HFFc6 (cell line): ENCODE results near the gene PRKCH. TPM values are rescaled to one million over a fixed set of nuclear protein-coding genes. Genes with fewer than 3 reads are reported as not detected.

Experiments used
- DNase-seq: peaks from one replicate; pipeline ENCODE4 v3.0.0-alpha.2; 2018
- H3K27ac Mint-ChIP-seq: 2 replicates; pipeline ENCODE4 v1.8.0; 2020; ENCODE audit warnings: mild to moderate bottlenecking, mixed read lengths
- H3K27me3 Mint-ChIP-seq: 2 replicates; pipeline ENCODE4 v1.8.0; 2021; ENCODE audit warnings: mild to moderate bottlenecking, moderate library complexity, mixed read lengths; ENCODE audit not compliant: insufficient read depth
- H3K36me3 Mint-ChIP-seq: 2 replicates; pipeline ENCODE4 v1.8.0; 2021; ENCODE audit warnings: low read depth, mixed read lengths
- H3K4me1 Mint-ChIP-seq: 2 replicates; pipeline ENCODE4 v1.8.0; 2020; ENCODE audit warnings: low read depth, mixed read lengths
- H3K4me3 Mint-ChIP-seq: 2 replicates; pipeline ENCODE4 v1.8.0; 2020; ENCODE audit warnings: mild to moderate bottlenecking, moderate library complexity, mixed read lengths
- H3K9me3 Mint-ChIP-seq: 2 replicates; pipeline ENCODE4 v1.8.0; 2020; ENCODE audit warnings: mild to moderate bottlenecking, mixed read lengths
- CTCF ChIP-seq: fragments of 200-600 bp; sonication (generic); IDR thresholded peaks from 2 replicates; pipeline ENCODE4 v1.5.0; 2021; ENCODE audit warnings: antibody characterized with exemption, mild to moderate bottlenecking
- total RNA-seq, 6 experiments: library from RNA; stranded (reverse); fragmentation: NEBNext Ultra II Directional; extraction: Animal tissue kit (Norgen Biotek cat#: 25700); gene quantifications; 2 replicates in 1 of 6; 3 replicates in 5 of 6; pipeline ENCODE4 v1.2.3, GENCODE V29; 2021

The PRKCH gene
- total RNA-seq, 6 experiments from 2014 or later, result 0.17 to 1.2 (median 0.35) TPM

GRCh38 chr14:61501714-61502458, 180.5 kb downstream of the PRKCH start:
- H3K27ac Mint-ChIP-seq, result no peak overlapping the region
- DNase-seq, result no peak
- no peaks in the 10 kb centered on the region for H3K9me3 Mint-ChIP-seq
- peaks cover 2% of the 10 kb centered on the region for H3K27me3 Mint-ChIP-seq
- no peaks in the 10 kb centered on the region for H3K36me3 Mint-ChIP-seq
- TF ChIP-seq CTCF, result no peak
- peaks cover 11% of the 10 kb centered on the region for H3K4me1 Mint-ChIP-seq
- no peak overlapping the region for H3K4me3 Mint-ChIP-seq

DNA sequence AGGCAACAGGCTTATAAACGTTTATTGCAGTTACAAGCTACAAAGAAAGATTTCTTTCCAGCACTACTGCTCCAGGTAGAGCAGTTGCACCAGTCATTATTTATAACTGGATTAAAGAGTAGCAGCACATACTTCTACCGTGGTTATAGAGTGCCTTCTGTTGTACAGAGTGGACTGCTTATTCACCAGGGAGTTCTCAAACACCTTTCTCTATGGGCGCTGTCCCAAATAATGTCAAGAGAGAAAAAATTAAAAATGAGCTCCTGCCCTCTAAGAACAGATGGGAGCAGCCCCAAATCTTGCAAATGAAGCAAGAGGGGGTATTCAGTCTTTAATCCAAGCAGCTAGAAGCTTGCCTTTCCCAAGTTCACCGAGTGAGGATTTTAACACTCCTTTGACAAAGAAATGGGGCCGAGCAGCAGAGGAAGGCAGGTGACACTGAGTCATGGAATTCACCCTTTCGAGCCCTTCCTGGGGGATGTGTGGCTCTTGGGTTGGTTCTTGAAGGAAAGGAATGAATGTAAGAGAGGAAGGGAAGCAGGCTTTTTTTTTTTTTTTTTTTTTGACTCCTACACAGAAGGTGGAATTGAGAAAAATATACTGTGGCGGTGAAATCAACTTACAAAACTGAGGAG, 181.2 kb downstream of the PRKCH start:
- no peak overlapping the region for H3K27ac Mint-ChIP-seq
- no peak overlapping the region for H3K4me3 Mint-ChIP-seq
- no peak for DNase-seq
- no peak for TF ChIP-seq CTCF
- H3K36me3 Mint-ChIP-seq, result no peaks in the 10 kb centered on the region
- peaks cover 2% of the 10 kb centered on the region for H3K27me3 Mint-ChIP-seq
- H3K4me1 Mint-ChIP-seq, result peaks cover 11% of the 10 kb centered on the region
- no peaks in the 10 kb centered on the region for H3K9me3 Mint-ChIP-seq

DNA sequence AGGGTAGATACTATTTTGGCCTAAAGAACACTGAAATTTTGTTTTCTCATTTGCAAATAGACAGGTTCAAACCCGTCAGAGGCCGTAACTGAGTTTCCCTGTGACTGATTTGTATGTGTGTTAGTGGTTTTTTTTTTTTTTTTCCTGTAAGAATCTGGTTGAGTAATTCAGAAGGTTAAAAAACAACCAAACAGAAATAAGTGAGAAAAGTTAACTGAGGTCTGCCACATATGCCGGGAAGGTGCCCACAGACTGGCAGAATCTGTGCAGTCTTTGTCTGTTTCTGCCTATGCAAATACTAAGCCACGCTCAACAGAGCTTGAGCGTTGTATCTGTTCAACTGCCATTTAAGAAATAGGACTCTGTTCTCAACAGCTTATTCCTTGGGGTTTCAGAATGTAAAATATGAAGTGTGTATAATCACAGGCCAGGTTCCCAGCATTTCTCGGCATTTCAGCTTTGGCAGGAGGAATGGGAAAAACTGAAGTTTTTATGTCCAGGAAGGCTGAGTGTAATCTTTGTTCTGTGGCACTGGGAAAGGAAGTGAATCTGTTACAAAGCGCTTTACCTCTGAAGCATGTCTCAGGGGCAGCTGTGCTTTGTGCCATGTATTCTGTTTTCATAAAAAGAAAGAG, 181.9 kb downstream of the PRKCH start:
- no peak for TF ChIP-seq CTCF
- no peak for DNase-seq
- Mint-ChIP-seq H3K9me3 (no peaks in the 10 kb centered on the region), H3K27ac (no peak overlapping the region), H3K4me1 (peaks cover 10% of the 10 kb centered on the region), H3K4me3 (no peak overlapping the region), H3K36me3 (no peaks in the 10 kb centered on the region), H3K27me3 (peaks cover 2% of the 10 kb centered on the region)

GRCh38 chr14:61504901-61505300, 183.5 kb downstream of the PRKCH start:
- H3K4me1 Mint-ChIP-seq, result no peaks in the 10 kb centered on the region
- no peak for DNase-seq
- H3K27me3 Mint-ChIP-seq, result peaks cover 2% of the 10 kb centered on the region
- H3K36me3 Mint-ChIP-seq, result no peaks in the 10 kb centered on the region
- no peak for TF ChIP-seq CTCF
- H3K27ac Mint-ChIP-seq, result no peak overlapping the region
- no peak overlapping the region for H3K4me3 Mint-ChIP-seq
- no peaks in the 10 kb centered on the region for H3K9me3 Mint-ChIP-seq

DNA sequence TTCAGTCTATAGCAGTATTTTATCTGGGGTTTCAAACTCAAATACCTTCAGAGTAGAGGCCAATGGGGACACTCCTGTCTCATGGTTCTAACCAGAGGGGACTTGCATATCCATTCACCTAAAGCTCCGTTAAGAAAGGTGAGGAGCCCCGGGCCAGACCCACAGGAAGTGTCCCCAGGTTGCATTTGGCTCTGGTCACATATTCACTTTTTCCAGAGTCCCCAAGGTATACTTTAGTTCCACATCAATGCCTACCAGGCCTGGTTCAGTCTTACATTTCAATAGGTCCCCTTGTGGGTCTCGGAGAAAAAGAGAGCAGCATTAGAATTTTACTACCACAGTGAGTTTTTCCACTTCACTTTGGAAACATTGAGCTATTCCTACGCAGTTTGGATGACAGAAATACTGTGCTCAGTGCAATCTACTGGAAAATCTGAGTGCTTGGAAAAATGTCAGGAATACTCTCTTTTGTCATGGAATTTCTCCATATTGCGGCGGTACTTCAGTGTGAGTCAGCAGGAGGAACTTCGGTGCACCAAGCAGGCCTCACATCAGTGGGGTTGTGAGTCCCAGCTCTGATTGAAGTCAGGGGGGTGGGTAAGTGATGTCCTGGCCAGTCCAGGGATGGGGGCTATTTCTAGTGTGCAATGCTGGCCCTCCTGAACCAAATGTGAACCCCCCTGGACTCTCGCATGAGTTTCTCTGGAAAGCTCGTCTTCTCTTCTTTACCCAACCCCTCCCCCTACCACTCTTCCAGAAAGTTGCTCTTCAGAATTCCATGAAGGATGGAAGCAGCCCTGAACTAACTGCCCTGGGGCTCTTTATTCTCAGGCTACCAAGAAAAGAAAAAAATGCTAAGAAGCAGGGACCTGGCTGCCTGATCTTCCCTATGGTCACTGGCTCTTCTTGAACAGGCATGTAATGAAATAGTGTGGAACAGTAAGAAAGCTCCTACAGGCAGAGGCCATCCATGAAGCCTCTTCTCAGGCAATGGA, 184.7 kb downstream of the PRKCH start:
- no peak overlapping the region for H3K4me3 Mint-ChIP-seq
- H3K9me3 Mint-ChIP-seq, result no peaks in the 10 kb centered on the region
- H3K27ac Mint-ChIP-seq, result no peak overlapping the region
- H3K36me3 Mint-ChIP-seq, result no peaks in the 10 kb centered on the region
- DNase-seq, result no peak
- no peaks in the 10 kb centered on the region for H3K4me1 Mint-ChIP-seq
- H3K27me3 Mint-ChIP-seq, result peaks cover 2% of the 10 kb centered on the region
- no peak for TF ChIP-seq CTCF
